GM12878 (cell line): ENCODE data around the gene UBE2I. TPM values are rescaled to one million over a fixed set of nuclear protein-coding genes. Genes with fewer than 3 reads are reported as not detected.

ENCODE experiments used
- ATAC-seq: fragments of 200-7000 bp; cut with Tn5 transposase; 3 replicates; pipeline ENCODE4 v1.9.1; 2020; ENCODE audit warnings: mild to moderate bottlenecking, moderate library complexity
- BruUV-seq: library from RNA; stranded (reverse); fragments of 400-500 nt; replicated peaks from 2 replicates; lab custom pipeline; 2021; lab: Mats Ljungman, UMichigan
- CTCF ChIA-PET: fragments of 300-600 bp; sonication (Branson Sonifier 250); formaldehyde crosslinking; extraction: SDS; loops from one replicate; lab custom pipeline; 2021; ENCODE audit warnings: inconsistent platforms; lab: Yijun Ruan, JAX
- POLR2A ChIA-PET: fragments of 350-600 bp; formaldehyde crosslinking; extraction: SDS; loops from one replicate; lab custom pipeline; 2021; ENCODE audit warnings: inconsistent platforms; lab: Charles Lee
- RAD21 ChIA-PET: fragments of 300-600 bp; sonication (Branson Sonifier 250); formaldehyde crosslinking; loops from one replicate; lab custom pipeline; 2023; ENCODE audit warnings: antibody characterized with exemption; ENCODE audit not compliant: unreplicated experiment; lab: Charles Lee
- SMC1A ChIA-PET: fragments of 300-600 bp; sonication (Branson Sonifier 250); formaldehyde crosslinking; loops from one replicate; lab custom pipeline; 2023; ENCODE audit not compliant: unreplicated experiment, uncharacterized antibody; lab: Charles Lee
- DNase-seq: peaks from one replicate; pipeline ENCODE4 v3.0.0-alpha.2; 2011; ENCODE audit warnings: low read depth, low spot score
- FAIRE-seq: peaks from 3 replicates; lab custom pipeline; 2011; peaks lifted over from hg19 to GRCh38; lab: Jason Lieb, UNC
- H2AFZ ChIP-seq: 2 replicates; pipeline ENCODE4 v1.6.0; 2011; ENCODE audit warnings: low read depth, low read length, control low read depth; ENCODE audit not compliant: control insufficient read depth
- H3K27ac ChIP-seq: 2 replicates; pipeline ENCODE4 v1.5.1; 2011; ENCODE audit warnings: control low read depth; ENCODE audit not compliant: control insufficient read depth, insufficient read depth
- H3K27me3 ChIP-seq, 2 experiments: replicated peaks in 1 of 2; 2 replicates each; pipeline versions ENCODE4 v1.6.0 to v1.6.1; 2011; ENCODE audit warnings: low read length in 1 of 2; ENCODE audit not compliant: control insufficient read depth in 2 of 2, insufficient read depth in 2 of 2
- H3K36me3 ChIP-seq, 2 experiments: 2 replicates each; pipeline ENCODE4 v1.5.1; 2011; ENCODE audit warnings: low read length in 1 of 2; ENCODE audit not compliant: control insufficient read depth in 2 of 2, insufficient read depth in 2 of 2
- H3K4me1 ChIP-seq: 2 replicates; pipeline ENCODE4 v1.6.1; 2011; ENCODE audit warnings: mild to moderate bottlenecking, low read length, moderate library complexity, mixed read lengths; ENCODE audit not compliant: control insufficient read depth, insufficient read depth
- H3K4me2 ChIP-seq: 2 replicates; pipeline ENCODE4 v1.6.0; 2011; ENCODE audit warnings: control low read depth; ENCODE audit not compliant: control insufficient read depth, insufficient read depth
- H3K4me3 ChIP-seq: fragments of 200-600 bp; sonication (generic); 2 replicates; pipeline ENCODE4 v1.5.1; 2016
- H3K79me2 ChIP-seq: 2 replicates; pipeline ENCODE4 v1.6.0; 2011; ENCODE audit warnings: low read length; ENCODE audit not compliant: control insufficient read depth, insufficient read depth
- H3K9ac ChIP-seq: 2 replicates; pipeline ENCODE4 v1.8.0; 2011; ENCODE audit warnings: low read length, control low read depth, mixed read lengths; ENCODE audit not compliant: control insufficient read depth, insufficient read depth
- H3K9me3 ChIP-seq: replicated peaks from 3 replicates; pipeline ENCODE4 v1.5.1; 2011; ENCODE audit warnings: mild to moderate bottlenecking, low read length; ENCODE audit not compliant: control insufficient read depth, insufficient read depth
- H4K20me1 ChIP-seq: 2 replicates; pipeline ENCODE4 v1.6.0; 2011; ENCODE audit not compliant: control insufficient read depth, insufficient read depth
- ATF2 ChIP-seq: IDR thresholded peaks from 2 replicates; pipeline ENCODE4 v1.6.1; 2012; ENCODE audit warnings: low read length, inconsistent platforms
- CTCF ChIP-seq, 3 experiments: IDR thresholded peaks in 2 of 3; conservative IDR thresholded peaks in 1 of 3; 2 replicates each; pipeline ENCODE4 v1.5.1; 2011; ENCODE audit warnings: low read depth in 3 of 3, low read length in 3 of 3, mild to moderate bottlenecking in 3 of 3, control low read depth in 2 of 3, moderate library complexity in 2 of 3, inconsistent platforms in 1 of 3, mixed read lengths in 1 of 3; ENCODE audit not compliant: control insufficient read depth in 2 of 3, insufficient read depth in 1 of 3; ENCODE audit errors: extremely low read depth in 1 of 3
- CUX1 ChIP-seq: IDR thresholded peaks from 2 replicates; pipeline ENCODE4 v1.6.1; 2012; ENCODE audit warnings: improper control_type of control experiment, low read depth, low read length; ENCODE audit not compliant: insufficient replicate concordance
- FOXM1 ChIP-seq: IDR thresholded peaks from 2 replicates; pipeline ENCODE4 v1.6.1; 2012; ENCODE audit warnings: low read depth, mild to moderate bottlenecking, inconsistent platforms, low read length, moderate library complexity
- IKZF2 ChIP-seq, 2 experiments: fragments of 450-650 bp; IDR thresholded peaks; 2 replicates each; pipeline ENCODE4 v1.6.1; 2017; ENCODE audit warnings: mild to moderate bottlenecking in 2 of 2, moderate library complexity in 2 of 2
- NKRF ChIP-seq: fragments of 450-650 bp; conservative IDR thresholded peaks from 2 replicates; pipeline ENCODE4 v1.6.1; 2017; ENCODE audit warnings: mild to moderate bottlenecking, moderate library complexity
- NR2F1 ChIP-seq: fragments of 450-650 bp; conservative IDR thresholded peaks from 2 replicates; pipeline ENCODE4 v1.6.1; 2017; ENCODE audit warnings: mild to moderate bottlenecking
- PAX5 ChIP-seq: IDR thresholded peaks from 2 replicates; pipeline ENCODE4 v1.6.1; 2011; ENCODE audit warnings: low read depth, low read length, borderline replicate concordance
- RUNX3 ChIP-seq: IDR thresholded peaks from 2 replicates; pipeline ENCODE4 v1.6.1; 2012; ENCODE audit warnings: low read length, inconsistent platforms
- SPI1 ChIP-seq: IDR thresholded peaks from 2 replicates; pipeline ENCODE4 v1.6.1; 2011; ENCODE audit warnings: low read depth, mild to moderate bottlenecking, low read length, moderate library complexity, borderline replicate concordance; ENCODE audit not compliant: insufficient read depth
- TAF1 ChIP-seq: IDR thresholded peaks from 2 replicates; pipeline ENCODE4 v1.6.1; 2011; ENCODE audit warnings: mild to moderate bottlenecking, low read depth, low read length, borderline replicate concordance
- WRNIP1 ChIP-seq: IDR thresholded peaks from 2 replicates; pipeline ENCODE4 v1.6.1; 2011; ENCODE audit warnings: low read depth, low read length, improper control_type of control experiment, borderline replicate concordance
- WGBS: methylation state at CpG from one replicate; pipeline ENCODE4 v1.1.6; 2016; ENCODE audit warnings: low lambda C conversion rate; ENCODE audit not compliant: insufficient replicate concordance, insufficient coverage; ENCODE audit errors: missing lambda C conversion rate; 5-methylcytosine and 5-hydroxymethylcytosine counted together
- in situ Hi-C: fragments of 300-500 bp; cut with MboI; formaldehyde crosslinking; loops from 9 replicates; pipeline ENCODE4 v1.14.3; 2018; ENCODE audit warnings: mixed read lengths
- intact Hi-C: fragments of 100-400 bp; cut with micrococcal nuclease; formaldehyde crosslinking; loops from one replicate; pipeline ENCODE4 v1.14.2; 2022; ENCODE audit not compliant: unreplicated experiment
- polyA plus RNA-seq, 11 experiments: library from polyadenylated mRNA; depleted of rRNA in 4 of 11; unstranded in 6 of 11; stranded (reverse) in 5 of 11; fragments of >200 nt; fragmentation: Nextera tagmentation in 4 of 11; fragmentation: Illumina TruSeq in 1 of 11; extraction: Ambion mirVana in 4 of 11; extraction: Trizol in 1 of 11; gene quantifications; 1 replicate in 1 of 11; 2 replicates in 10 of 11; pipeline versions ENCODE4 v1.2.1 to v1.2.3, GENCODE V29; 2011 to 2016; ENCODE audit warnings: inconsistent platforms in 2 of 11, missing spikeins in 2 of 11, low read depth in 1 of 11
- total RNA-seq, 4 experiments: library from RNA; depleted of rRNA in 3 of 4; stranded (reverse); fragments of >200 nt in 3 of 4; fragmentation: Illumina TruSeq in 1 of 4; extraction: Trizol in 1 of 4; gene quantifications; 2 replicates each; pipeline versions ENCODE4 v1.2.1 to v1.2.3, GENCODE V29; 2013 to 2021

The UBE2I gene
- total and polyA plus RNA-seq, 10 of the 15 experiments (the other 5 are each of a cell fraction or from before 2014, with no cell fraction given), result 47.5 to 243 (median 194) TPM

GRCh38 chr16:1336619-1337018 lies 27.2 kb downstream of the UBE2I start:
- no peak for FAIRE-seq
- 34% methylated on average over 15 of the region's 15 CpGs for WGBS
- ChIA-PET SMC1A (no interaction called here), CTCF (interaction anchor here (0.9 to 2.0 kb wide), 2 partner anchors 28 to 43 kb away, joined by 5 to 6 read pairs; no protein-coding TSS in a partner anchor), RAD21 (no interaction called here), POLR2A (interaction anchor here (0.5 kb wide), 1 partner anchor 16 kb away, joined by 5 read pairs; no protein-coding TSS in a partner anchor)
- Histone ChIP-seq H3K79me2 (no peaks in the 10 kb centered on the region), H3K27ac (no peak overlapping the region), H2AFZ (no peak overlapping the region), H3K4me2 (no peak overlapping the region), H3K4me1 (peaks cover 6% of the 10 kb centered on the region; the same call in 1 of the 2 replicates), H3K9ac (no peak overlapping the region), H3K9me3 (no peaks in the 10 kb centered on the region), H3K36me3 (no peaks in the 10 kb centered on the region), H4K20me1 (no peaks in the 10 kb centered on the region), H3K27me3 (peaks cover 5 to 14% of the 10 kb centered on the region in 2 experiments; a peak in 3 of 4 replicates), H3K4me3 (no peak overlapping the region)
- no peak for TF ChIP-seq TAF1
- TF ChIP-seq FOXM1, result no peak
- TF ChIP-seq ATF2, result no peak
- TF ChIP-seq CTCF (IDR thresholded peaks at IDR 0.05 in 2 of 3, conservative IDR thresholded peaks at IDR 0.05 in 1 of 3; ENCODE audit: control insufficient read depth in 2 of 3, extremely low read depth in 1 of 3, insufficient read depth in 1 of 3, low read depth in 3 of 3, low read length in 3 of 3), result no peak
- no peak for TF ChIP-seq NR2F1
- no peak for TF ChIP-seq SPI1
- TF ChIP-seq IKZF2 (IDR thresholded peaks at IDR 0.05), result no peak
- no peak for TF ChIP-seq CUX1
- TF ChIP-seq NKRF, result no peak
- no peak for TF ChIP-seq WRNIP1
- no peak for TF ChIP-seq RUNX3
- no peak for TF ChIP-seq PAX5
- BruUV-seq, result no TSS peak
- intact Hi-C loops, result no loop called here
- no peak for ATAC-seq
- DNase-seq, result no peak
- in situ Hi-C loops, result no loop called here
